T-helper 1 cell treated with Interleukin-12 subunit alpha and Interleukin-12 subunit beta and Interleukin-4 antibody, amounts not matched to agents 30 ng/mL and 1 ng/mL, for 36 hours (primary cell): ENCODE data around the gene TUBGCP2. TPM values are rescaled to one million over a fixed set of nuclear protein-coding genes. Genes with fewer than 3 reads are reported as not detected.

Experiments
- intact Hi-C: fragments of 100-400 bp; cut with micrococcal nuclease; formaldehyde crosslinking; loops from one replicate; pipeline ENCODE4 v1.15.1; 2024
- total RNA-seq: library from RNA; stranded (reverse); gene quantifications from 2 replicates; pipeline ENCODE4 v1.2.3, GENCODE V29; 2022

TUBGCP2 gene
- total RNA-seq, 1 donor from 2014 or later = 59.2 TPM

DNA sequence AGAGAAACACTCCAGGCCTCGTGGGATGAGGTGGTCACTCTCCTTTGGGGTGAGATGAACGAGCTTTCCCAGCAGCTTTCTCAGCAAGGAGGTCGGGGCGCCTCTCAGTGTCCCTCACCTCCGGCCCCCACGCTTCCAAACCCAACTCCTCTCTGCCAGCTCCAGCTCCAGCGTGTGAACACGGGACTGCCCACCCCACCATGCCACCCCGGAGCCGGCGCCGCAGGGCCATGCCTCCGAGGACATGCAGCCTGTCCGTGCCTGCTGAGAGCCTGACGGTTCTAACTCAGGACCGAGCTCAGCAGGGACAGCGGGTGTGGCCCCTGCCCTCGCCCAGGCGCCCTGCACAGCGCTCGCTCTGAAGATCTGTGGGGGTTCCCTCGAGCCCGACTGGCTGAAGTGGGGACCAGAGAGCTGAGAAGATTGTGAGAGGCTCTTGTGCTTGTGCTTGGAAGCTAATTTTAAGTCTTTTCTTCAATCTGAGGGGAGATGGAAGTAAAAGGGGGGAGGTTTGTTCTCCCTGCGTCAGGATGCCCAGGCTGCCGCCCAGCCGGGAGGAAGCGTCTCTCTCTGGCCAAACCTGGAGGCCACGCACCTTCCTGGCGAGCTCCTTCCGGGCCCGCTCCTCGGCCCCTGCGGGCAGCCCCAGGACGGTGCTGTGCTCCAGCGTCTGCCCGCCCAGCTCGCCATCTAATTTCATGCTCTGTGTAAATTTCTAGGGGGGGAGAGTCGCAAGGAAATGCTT is 26.9 kb downstream of the TUBGCP2 start:
- intact Hi-C loops = no loop called here

DNA sequence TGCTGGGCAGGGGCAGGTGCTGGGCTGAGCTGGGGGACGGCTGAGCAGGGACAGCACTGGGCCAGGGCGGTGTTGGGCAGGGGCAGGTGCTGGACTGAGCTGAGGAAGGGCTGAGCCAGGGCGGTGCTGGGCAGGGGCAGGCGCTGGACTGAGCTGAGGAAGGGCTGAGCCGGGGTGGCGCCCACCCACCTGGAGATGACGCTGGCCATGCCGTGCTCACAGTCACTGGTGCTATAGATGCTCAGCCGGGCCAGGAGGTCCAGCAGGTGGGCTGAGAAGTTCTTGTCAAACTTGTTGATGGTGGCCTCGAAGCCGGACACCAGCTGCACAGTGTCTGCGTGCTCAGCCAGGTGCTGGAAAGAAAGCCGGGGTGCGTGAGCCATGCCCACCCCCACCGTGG is 27.6 kb downstream of the TUBGCP2 start:
- intact Hi-C loops = no loop called here

DNA sequence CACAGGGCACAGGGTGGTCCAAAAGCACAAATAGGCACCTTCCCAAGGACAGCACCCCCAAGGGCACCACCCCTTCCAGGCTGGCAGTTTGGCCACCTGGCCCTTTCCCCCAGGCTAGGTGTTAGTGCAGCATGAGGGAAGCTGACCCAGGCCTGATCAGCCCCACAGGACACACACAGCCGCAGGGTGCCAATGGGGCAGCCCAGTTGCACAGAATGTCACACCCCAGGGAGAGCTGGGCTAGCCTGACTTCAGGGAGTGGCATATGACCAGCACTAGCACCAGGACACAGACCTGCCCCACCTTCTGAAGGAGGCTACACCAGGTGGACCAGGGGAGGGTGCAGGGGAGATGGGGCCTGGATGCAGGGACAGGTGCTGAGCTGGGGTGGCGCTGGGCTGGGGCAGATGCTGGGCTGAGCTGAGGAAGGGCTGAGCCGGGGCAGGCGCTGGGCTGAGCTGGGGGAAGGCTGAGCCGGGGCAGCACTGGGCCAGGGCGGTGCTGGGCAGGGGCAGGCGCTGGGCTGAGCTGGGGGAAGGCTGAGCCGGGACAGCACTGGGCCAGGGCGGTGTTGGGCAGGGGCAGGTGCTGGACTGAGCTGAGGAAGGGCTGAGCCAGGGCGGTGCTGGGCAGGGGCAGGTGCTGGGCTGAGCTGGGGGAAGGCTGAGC is 28.1 kb downstream of the TUBGCP2 start:
- intact Hi-C loops = no loop called here

DNA sequence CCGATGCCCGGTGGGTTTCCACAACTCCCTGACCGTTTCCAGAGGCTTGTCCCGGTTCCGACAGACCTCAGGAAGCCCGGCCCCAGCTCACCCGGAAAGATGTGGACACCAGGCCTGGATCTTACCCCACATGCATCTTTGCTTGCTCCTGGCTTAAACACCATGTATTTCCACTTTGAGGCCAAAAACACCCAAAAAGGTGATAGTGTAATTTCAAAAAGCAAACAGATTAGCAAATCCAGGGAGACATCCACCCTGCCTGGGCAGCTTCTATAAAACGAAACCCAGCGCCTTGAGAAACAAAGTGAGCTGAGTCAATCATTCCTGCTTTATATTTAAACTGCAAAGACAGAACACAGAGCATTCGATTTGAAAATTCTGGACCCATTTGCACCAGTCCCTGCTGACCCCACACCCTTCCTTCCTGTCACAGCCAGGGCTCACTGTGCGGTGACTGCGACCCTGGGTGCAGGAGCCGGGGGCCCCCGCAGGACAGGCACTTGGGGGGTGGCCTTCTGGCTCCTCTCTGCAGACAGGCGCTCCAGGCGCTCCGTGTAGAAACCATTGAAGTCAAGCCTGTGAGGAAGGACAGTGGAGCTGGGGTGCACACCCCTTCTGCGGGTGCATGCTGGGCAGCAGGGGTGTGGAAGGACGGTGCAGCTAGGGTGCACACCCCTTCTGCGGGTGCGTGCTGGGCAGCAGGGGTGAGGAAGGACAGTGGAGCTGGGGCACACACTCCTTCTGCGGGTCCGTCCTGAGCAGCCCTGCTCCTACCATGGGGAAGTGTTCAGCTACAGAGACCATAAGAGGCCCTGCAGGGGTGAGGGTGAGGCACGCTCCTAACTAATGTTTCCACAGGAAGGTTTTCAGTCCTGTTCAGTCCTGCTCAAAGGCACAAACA is 29.1 kb downstream of the TUBGCP2 start:
- intact Hi-C loops = loop anchor here (10.0 kb wide), 1 partner anchor 315 kb away; no protein-coding TSS in a partner anchor

DNA sequence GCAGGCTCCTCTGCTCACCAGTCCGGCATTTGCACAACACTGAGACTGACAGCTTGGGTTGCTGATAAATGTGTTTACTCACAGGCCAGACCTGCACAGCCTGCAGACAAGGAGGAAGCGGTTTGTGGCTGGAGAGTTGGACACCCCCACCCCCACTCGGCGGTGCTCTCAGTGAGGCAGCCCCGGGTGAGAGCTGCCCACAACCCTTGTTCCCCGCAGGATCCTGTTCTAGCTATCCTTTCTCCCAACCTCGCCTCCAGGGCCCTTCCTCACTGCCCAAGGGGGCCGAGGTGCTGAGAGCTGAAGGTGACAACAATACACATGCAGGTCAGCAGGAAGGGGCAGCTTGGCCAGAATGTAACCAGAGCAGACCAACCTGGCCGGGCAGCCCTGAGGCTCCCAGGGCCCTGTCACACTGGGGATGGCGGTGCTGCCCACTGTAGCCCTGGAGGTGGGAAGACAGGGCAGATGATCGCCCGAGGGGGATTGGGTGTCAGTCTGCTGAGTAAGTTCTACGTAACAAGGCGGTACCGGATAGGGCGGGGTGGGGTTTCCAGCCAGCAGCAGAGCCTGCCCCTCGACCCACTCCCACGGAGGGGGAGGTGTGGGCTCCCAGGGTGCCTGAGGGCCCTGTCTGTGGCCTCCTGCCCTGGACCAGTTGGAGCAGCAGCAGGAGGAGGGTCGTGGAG is 30.0 kb downstream of the TUBGCP2 start:
- intact Hi-C loops = loop anchor here (10.0 kb wide), 1 partner anchor 314 kb away; no protein-coding TSS in a partner anchor

DNA sequence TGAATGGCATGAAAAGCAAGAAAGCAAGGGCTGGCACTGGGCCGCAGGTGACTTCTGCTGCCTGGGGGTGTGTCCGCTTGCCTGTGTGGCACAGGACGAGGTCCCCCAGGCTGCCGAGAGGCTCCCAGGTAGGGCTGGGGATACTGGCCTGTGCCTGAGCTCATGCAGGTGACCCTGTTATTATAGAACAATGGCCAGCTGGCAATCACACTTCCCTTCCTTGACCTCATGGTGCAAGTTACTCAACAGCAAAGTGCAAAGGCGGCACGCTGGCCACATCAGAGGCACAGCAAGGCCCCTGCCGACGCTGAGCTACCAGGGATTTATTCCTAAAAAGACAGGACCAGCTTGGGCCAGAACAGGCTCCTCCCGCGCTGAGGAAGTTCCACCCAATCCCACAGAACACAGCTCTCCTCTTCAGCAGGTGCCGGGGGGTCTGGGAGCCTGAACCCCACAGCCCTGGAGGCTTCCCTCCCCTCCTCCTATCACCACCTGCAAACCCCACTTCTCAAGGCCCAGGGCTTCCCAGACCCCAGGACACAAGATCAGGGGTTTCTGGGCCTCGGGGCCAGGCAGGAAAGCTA is 30.6 kb downstream of the TUBGCP2 start:
- intact Hi-C loops = loop anchor here (10.0 kb wide), 1 partner anchor 313 kb away; no protein-coding TSS in a partner anchor

DNA sequence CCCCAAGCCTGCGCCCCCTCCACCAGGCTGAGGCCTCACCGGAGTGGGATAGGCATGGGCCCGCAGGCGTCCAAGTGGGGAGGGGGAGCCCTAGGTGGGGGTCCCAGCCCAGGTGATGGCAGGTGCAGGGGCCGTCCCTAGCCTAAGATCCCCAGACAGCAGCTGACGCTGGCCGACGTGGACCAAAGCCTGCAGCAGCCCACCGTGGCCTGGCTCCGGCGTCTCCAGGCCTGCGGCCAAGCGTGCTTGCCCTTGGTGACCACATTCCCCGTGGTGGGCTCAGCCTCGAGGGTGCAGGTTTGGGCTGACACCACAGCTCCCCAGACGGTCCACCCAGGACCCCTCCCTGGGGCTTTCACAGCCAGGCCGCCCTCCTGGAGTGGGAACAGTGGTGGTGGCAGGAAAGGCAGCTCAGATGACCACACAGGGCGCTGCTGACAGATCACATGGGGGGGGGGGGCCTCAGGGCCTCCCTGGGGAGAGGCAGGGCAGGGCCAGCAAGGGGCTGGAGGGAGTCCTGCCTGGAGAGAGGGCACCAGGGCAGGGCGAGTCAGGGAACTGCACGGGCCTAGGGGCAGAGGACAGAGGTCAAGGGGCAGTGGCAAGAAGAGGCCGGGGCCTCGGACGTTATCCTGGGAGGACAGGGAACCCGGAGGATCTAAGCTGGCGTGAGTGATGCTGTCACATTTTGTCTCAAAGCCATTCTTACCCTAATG is 31.2 kb downstream of the TUBGCP2 start:
- intact Hi-C loops = loop anchor here (10.0 kb wide), 1 partner anchor 313 kb away; no protein-coding TSS in a partner anchor

DNA sequence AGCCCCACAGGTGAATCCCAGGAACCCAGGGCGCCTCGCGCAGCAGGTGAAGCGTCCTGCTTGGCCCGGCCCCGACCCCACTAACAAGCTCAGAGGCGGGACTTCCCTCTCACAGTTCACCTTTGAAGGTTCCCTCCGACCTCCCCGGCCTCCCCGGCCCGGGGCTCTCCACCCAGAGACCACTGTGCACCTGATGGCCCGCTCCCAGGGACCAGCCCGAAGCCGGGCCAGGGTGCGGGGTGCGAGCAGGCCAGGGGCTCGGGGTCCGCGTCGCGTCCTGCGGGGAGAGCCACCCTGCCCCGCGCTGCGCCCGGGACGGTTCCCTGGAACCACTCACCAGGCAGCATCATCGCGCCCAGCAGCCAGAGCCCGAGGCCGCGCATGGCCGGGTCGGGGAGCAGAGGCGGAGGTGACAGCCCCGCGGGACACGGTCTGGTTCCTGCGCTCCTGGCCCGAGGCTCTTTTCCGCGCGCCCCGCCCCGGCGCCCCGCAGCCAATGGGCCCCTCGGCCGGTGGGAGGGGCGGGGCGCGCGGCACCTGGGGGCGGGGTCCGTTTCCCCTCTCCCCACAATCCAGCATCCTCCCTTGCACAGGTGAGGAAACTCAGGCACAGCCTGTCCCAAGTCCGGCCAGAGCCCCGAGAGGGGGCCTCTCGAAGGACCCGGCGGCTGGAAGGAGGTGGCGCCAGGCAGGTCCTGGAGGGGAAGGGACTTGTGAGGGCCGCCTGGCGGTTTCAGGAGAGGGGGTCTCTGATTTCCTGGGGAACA is 32.1 kb downstream of the TUBGCP2 start, which contains the start of gene ADAM8:
Gene ADAM8 (minus strand): TSS at position 434 of the 767 bp plus-strand sequence. CDS start 51 bp downstream, at position 383.
- intact Hi-C loops = loop anchor here (1.0 to 10.0 kb wide), 3 partner anchors 97 to 312 kb away; partner anchors contain the start of gene ECHS1

DNA sequence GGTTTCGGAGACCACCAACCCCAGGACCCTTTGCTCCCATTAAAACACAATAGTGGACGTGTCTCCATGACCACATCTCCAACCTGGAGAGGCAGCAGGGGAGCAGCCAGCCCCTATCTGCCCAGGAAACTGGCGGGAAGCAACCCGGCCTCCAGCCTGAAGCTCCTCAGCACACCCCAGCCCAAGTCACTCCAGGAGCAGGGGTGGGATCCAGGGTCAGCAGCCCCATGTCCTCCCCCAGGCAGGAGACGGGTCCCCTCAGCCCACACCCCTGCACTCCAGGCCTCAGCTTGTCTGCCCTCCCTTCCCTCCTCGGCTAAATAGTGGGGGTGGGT is 32.6 kb downstream of the TUBGCP2 start:
- intact Hi-C loops = loop anchor here (1.0 to 10.0 kb wide), 3 partner anchors 97 to 311 kb away; partner anchors contain the start of gene ECHS1

DNA sequence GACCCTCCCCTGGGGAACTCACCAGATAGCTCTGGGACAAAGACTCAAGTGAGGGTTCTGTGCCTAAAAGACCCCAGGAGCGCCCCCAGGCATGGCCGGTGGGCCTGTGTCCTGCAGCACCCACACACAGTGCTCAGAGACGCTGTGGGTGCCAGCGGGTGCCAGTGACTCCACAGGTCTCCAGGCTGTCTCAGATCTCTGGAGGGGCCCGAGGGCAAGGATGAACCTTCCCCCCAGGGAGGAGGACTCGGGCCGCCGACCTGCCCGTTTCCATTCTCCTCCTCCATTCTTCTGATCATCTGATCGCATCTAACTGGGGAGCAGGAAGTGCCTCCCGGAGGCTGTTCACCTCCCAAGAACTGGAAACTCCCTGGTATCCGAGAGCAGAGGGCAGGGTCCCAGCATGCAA is 33.0 kb downstream of the TUBGCP2 start:
- intact Hi-C loops = loop anchor here (1.0 to 10.0 kb wide), 7 partner anchors 13 to 311 kb away; partner anchors contain the start of gene ECHS1

DNA sequence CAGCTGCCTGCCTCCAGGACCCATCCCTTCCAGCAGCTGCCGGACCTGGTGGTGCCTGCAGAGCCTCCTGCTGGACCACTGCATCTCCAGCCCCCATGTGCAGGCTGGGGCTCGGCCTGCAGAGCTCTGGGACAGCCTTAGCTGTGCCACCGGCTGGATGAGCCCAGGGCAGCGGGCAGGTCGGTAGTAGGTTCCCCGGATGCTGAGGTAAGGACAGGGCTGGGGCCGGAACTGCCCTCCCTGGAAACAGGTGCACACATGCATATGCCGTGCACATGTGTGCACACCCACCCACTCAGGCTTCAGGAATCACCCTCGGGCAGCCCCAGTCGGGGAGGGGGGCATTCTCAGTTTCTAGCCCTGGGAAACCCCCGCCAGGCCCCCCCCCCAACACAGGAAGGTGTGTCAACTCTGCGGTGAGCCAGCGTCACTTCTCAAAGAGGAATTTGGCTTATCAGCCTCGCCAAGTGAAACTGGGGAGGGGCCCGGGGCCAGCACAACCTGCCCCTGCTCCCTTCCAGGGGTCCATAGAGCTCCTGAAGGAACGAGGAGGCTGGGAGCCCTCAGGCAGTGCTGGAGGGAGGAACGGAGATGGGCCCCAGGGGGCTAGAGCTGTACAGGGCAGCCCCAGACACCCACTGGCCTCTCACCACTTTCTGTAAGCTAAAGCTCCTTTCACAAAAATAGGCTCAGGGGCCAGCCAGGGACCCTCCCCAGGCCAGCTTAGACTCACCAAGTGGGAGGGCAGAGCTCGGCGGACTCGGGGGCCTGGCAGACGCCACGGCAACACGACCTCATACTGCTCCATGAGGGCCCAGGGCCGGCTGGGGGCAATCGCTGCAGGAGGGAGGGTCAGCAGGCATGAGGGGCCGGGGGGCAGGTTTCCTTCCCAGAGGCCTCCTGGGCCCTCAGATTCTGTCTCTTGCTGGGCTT is 33.7 kb downstream of the TUBGCP2 start:
- intact Hi-C loops = loop anchor here (1.0 to 10.0 kb wide), 5 partner anchors 13 to 310 kb away; no protein-coding TSS in a partner anchor

DNA sequence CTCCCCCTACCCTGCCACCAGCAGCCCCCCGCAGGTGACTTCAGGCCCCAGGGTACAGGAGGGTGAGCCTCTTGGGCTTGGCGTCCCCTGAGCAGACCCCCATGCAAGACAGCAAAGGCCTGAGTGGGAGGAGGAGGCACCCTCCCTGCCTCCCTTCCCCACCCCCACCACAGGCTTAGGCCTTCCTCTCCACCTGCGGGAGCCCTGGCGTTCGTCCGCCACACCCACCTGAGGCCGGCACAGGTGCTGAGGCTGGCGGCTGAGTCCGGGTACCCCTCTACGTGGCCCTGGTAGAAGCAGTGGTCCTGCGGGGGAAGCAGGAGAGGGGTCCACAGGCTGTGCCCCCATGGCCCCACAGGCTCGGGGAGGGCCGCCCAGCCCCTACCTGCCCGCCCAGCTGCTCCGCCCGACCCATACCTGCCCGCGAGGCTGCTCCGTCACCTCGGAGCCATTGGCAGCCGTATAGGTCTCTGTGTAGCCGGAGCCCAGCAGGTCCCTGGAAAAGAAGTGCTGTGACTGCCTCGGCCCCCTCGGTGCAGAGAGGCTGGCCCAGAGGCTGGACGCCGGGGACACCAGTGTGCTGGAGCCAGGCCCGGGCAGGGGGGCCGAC is 35.0 kb downstream of the TUBGCP2 start:
- intact Hi-C loops = loop anchor here (2.0 to 10.0 kb wide), 2 partner anchors 15 to 309 kb away; no protein-coding TSS in a partner anchor

DNA sequence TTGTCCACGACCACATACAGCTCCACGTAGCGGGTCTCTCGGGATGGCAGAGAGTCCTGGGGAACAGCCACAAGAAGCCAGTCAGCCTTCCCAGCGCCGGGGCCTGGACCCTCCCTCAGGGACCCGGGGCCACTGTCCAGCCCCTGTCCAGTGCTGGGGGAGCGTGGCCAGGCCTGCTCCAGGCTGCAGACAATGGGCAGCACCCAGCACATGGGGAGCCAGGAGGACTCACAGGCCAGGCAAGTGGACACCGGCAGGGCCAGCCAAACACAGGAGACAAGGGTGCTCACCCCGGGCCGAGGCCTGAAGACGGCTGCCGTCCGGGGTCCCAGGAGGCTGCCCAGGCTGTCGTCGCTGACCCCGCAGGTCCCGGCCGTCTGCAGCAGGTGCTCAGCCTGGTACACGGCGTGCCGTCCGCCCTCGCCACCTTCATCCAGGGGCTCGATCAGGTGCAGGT is 35.7 kb downstream of the TUBGCP2 start:
- intact Hi-C loops = loop anchor here (10.0 kb wide), 1 partner anchor 308 kb away; no protein-coding TSS in a partner anchor

DNA sequence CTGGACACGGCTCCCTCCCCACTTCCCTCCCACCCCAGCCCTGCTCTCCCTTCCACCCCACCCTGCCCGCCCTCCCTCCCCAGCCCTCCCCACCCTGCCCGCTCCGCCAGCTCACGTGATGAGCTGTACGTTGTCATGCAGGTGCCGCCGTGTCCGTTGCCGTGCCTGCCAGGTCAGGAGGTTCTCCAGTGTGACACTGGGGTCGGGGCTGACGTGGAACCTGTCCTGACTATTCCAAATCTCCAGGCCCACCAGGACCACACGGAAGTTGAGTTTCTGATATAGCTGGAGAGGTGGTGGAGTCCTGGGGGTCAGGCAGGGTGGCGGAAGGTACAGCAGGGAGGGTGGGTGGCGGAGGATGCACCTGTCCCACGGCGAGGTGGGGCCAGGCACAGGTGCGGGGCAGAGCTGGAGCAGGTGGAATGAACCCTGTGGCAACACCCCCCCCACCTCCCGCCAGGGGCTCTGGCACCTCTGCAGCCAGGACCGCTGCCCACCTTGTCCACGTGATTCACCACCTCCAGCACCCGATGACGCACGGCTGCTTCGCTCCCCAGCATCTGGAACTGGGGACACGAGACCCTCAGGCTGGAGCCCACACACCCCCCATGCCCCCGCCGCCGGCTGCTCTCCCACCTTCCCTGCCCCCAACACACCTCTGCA is 36.2 kb downstream of the TUBGCP2 start:
- intact Hi-C loops = loop anchor here (10.0 kb wide), 1 partner anchor 308 kb away; no protein-coding TSS in a partner anchor

DNA sequence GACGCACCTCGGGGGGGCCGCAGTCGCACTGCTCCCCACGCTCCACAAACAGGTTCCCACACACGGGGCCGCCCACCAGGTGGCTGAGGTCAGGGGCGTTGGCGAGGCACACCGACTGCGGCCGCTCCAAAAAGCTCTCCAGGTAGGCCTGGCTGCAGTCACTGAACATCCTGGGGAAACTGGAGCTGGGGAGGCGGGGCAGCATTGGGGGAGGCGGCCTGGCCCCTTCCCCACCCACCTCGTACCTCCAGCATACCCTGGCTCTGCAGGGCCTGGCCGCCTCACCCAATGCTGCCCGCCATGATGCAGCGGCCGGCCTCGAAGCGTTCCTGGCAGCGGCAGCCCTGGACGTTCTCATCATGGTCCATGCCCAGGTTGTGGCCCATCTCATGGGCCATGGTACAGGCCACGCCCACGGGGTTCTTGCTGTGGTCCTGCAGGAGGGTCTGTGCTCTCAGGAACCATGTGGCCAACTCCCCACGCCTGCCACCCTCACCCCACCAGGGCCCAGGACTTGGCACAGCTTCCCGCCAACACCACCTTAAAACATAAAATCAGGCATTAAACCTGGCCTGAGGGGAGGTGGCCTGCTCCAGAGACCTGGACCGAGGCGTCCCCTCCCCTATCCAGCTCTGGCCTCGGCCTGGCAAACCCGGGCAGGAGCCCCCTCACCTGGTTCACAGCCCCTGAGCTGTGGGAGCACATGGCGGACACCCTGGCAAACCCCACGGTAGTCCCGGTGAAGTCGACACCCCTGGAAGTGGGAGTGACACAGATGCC is 37.0 kb downstream of the TUBGCP2 start:
- intact Hi-C loops = loop anchor here (10.0 kb wide), 1 partner anchor 307 kb away; no protein-coding TSS in a partner anchor
